GM19468 (cell line): Measurements from ENCODE around the gene CSNK1D.

Experiments
- ATAC-seq: cut with Tn5 transposase; IDR thresholded peaks from one replicate; pipeline ENCODE4 v1.9.1; 2021; ENCODE audit warnings: mild to moderate bottlenecking, moderate library complexity, moderate number of reproducible peaks; ENCODE audit not compliant: unreplicated experiment; ENCODE audit errors: extremely low read depth

CSNK1D gene

GRCh38 chr17:82296511-82297279 lies 23.2 kb upstream of the CSNK1D start:
- no peak for ATAC-seq

- no peak for ATAC-seq
Observed at GRCh38 chr17:82295472-82295814, 21.9 kb upstream of the CSNK1D start.

GRCh38 chr17:82294064-82294773 lies 20.7 kb upstream of the CSNK1D start:
- ATAC-seq, result no peak

- peak; percentile 83 for ATAC-seq
Observed at GRCh38 chr17:82292251-82293154, 19.0 kb upstream of the CSNK1D start.

GRCh38 chr17:82291582-82292250 lies 18.2 kb upstream of the CSNK1D start:
- no peak for ATAC-seq

GRCh38 chr17:82287868-82288801 lies 14.6 kb upstream of the CSNK1D start:
- no peak for ATAC-seq

- no peak for ATAC-seq
Observed at GRCh38 chr17:82287013-82287867, 13.7 kb upstream of the CSNK1D start.

- ATAC-seq, result no peak
Observed at GRCh38 chr17:82285141-82285540, 11.6 kb upstream of the CSNK1D start.

GRCh38 chr17:82283208-82283749 lies 9.8 kb upstream of the CSNK1D start:
- ATAC-seq, result no peak

- no peak for ATAC-seq
Observed at GRCh38 chr17:82282239-82283207, 9.0 kb upstream of the CSNK1D start.

- ATAC-seq, result no peak
Observed at GRCh38 chr17:82281502-82282238, 8.2 kb upstream of the CSNK1D start.

- ATAC-seq, result no peak
Observed at GRCh38 chr17:82281076-82281475, 7.6 kb upstream of the CSNK1D start.

GRCh38 chr17:82280537-82280936 lies 7.0 kb upstream of the CSNK1D start:
- ATAC-seq, result no peak

GRCh38 chr17:82278786-82279391 lies 5.4 kb upstream of the CSNK1D start:
- no peak for ATAC-seq

GRCh38 chr17:82278308-82278707 lies 4.8 kb upstream of the CSNK1D start:
- no peak for ATAC-seq

- ATAC-seq, result no peak
Observed at GRCh38 chr17:82277851-82278250, 4.4 kb upstream of the CSNK1D start.
